ENCODE measurements around the gene PARL. TPM values are rescaled to one million over a fixed set of nuclear protein-coding genes. Genes with fewer than 3 reads are reported as not detected.

Gene PARL, protein sequence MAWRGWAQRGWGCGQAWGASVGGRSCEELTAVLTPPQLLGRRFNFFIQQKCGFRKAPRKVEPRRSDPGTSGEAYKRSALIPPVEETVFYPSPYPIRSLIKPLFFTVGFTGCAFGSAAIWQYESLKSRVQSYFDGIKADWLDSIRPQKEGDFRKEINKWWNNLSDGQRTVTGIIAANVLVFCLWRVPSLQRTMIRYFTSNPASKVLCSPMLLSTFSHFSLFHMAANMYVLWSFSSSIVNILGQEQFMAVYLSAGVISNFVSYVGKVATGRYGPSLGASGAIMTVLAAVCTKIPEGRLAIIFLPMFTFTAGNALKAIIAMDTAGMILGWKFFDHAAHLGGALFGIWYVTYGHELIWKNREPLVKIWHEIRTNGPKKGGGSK
- 39.2 and 42.8 TPM in 2 replicates for total RNA-seq

GRCh38 chr3:183884427-183885296, at the start of gene PARL:
TSS of gene PARL (minus strand) at chr3:183884880. CDS start at chr3:183884846, 34 bp downstream.

GRCh38 chr3:183825456-183826161, 59.1 kb downstream of the PARL start, which contains the start of gene MAP6D1:
TSS of gene MAP6D1 (minus strand) at chr3:183825577. CDS start at chr3:183825547, 30 bp downstream.

Other genes with a start within 250 kb of the PARL start
- gene KLHL24, start 249.3 kb downstream of the PARL start, total RNA-seq: 59.6 and 82.9 TPM in 2 replicates
- gene YEATS2, start 187.1 kb downstream of the PARL start, total RNA-seq: 18.2 and 23.9 TPM in 2 replicates
- gene MAP6D1, start 59.3 kb downstream of the PARL start, total RNA-seq: 0.25 and 0.66 TPM in 2 replicates
- gene ABCC5, start 133.0 kb upstream of the PARL start, total RNA-seq: 12.3 and 14.2 TPM in 2 replicates
- gene HTR3D, start 146.9 kb upstream of the PARL start, total RNA-seq: not detected in 2 replicates
- not detected in 2 replicates for gene HTR3C, start 168.2 kb upstream of the PARL start, total RNA-seq
- gene HTR3E, start 212.2 kb upstream of the PARL start, total RNA-seq: not detected in 2 replicates